Gastrocnemius medialis (tissue), 4 donors: ENCODE results near the gene CDC42EP5.

Experiments used
- CTCF ChIP-seq, 5 experiments: fragments of 450-650 bp in 3 of 5; fragments of 200-600 bp in 2 of 5; sonication (generic) in 2 of 5; IDR thresholded peaks in 4 of 5; conservative IDR thresholded peaks in 1 of 5; 1 replicate in 4 of 5; 2 replicates in 1 of 5; pipeline ENCODE4 v1.5.1; 2016 to 2019; ENCODE audit warnings: antibody characterized with exemption in 5 of 5, mild to moderate bottlenecking in 3 of 5, moderate library complexity in 3 of 5
- POLR2A ChIP-seq, 2 donors: fragments of 450-650 bp; IDR thresholded peaks; one replicate each; pipeline ENCODE4 v1.6.1; 2017; ENCODE audit warnings: antibody characterized with exemption in 2 of 2, mild to moderate bottlenecking in 2 of 2, moderate library complexity in 2 of 2

DNA sequence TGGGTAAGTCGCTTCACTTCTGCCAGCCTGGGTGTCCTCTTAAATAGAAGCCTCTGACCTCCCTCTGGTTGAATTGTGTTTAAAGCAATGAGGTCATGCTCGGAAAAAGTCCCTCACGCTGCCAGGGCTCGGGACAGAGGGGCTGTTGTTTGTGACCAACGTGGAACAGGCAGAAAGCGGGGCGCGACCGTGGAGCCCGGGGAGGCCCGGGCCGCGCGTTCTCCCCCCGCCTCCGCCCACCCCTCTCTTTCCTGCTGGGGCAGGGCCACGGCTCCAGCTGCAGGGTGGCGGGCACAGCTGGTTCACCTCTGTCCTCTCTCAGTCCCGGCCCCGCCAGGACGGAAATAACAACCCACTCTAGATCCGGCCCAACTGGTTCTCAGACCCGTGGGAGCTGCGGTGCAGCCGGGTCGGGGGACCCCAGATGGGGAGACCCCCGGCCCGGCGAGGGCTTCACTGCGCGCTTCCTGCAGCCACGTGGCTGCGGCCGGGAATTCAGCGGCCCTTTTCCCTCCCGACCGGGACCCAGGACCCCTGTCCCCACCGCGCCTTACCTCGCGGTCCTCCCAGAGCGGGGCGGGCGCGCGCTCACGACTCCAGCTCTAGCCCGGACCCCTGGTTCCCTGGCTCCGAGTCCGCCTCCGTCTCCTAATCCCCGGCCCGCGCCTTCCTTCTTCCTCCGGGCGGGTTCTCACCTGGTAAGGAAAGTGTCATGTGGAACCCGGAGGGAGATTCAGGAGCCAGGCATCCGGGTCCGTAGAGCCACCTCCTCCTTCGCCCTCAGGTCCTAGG lies 1.9 kb downstream of the CDC42EP5 start:
- TF ChIP-seq POLR2A (IDR thresholded peaks at IDR 0.05) (peak in 1 of 2 donors; percentile 21), CTCF (IDR thresholded peaks at IDR 0.05 in 4 of 5, conservative IDR thresholded peaks at IDR 0.05 in 1 of 5) (no peak)
